A673 (cell line): ENCODE data around the gene FAM185A. TPM values are rescaled to one million over a fixed set of nuclear protein-coding genes. Genes with fewer than 3 reads are reported as not detected.
"Not testable (repeated sequence)": the region's sequence is repeated elsewhere in the genome, so short reads cannot be mapped to it uniquely, and the experiment has no call there.

Experiments
- Bru-seq: library from RNA; stranded (reverse); fragments of 400-500 nt; gene quantifications from one replicate; lab custom pipeline; 2021; lab: Mats Ljungman, UMichigan
- BruChase-seq, 2 experiments: library from RNA; stranded (reverse); fragments of 400-500 nt; gene quantifications; one replicate each; lab custom pipeline; 2021; lab: Mats Ljungman, UMichigan
- BruUV-seq: library from RNA; stranded (reverse); fragments of 400-500 nt; replicated peaks from 2 replicates; lab custom pipeline; 2021; lab: Mats Ljungman, UMichigan
- CTCF ChIA-PET: fragments of 300-600 bp; sonication (Branson Sonifier 250); formaldehyde crosslinking; loops from one replicate; lab custom pipeline; 2022; ENCODE audit warnings: antibody characterized with exemption; lab: Charles Lee
- POLR2A ChIA-PET: fragments of 300-600 bp; sonication (Branson Sonifier 250); formaldehyde crosslinking; loops from one replicate; lab custom pipeline; 2022; ENCODE audit warnings: antibody characterized with exemption; ENCODE audit not compliant: low non-redundant PET; lab: Charles Lee
- DNase-seq: peaks from one replicate; pipeline ENCODE4 v3.0.0-alpha.2; 2015; ENCODE audit warnings: low spot score
- H3K27ac ChIP-seq: fragments of 200-600 bp; sonication (generic); 2 replicates; pipeline ENCODE4 v1.5.1; 2016; ENCODE audit warnings: mixed run types, low read depth, mild to moderate bottlenecking, mixed read lengths, antibody characterized with exemption, low read length; ENCODE audit not compliant: poor library complexity, severe bottlenecking
- H3K27me3 ChIP-seq: fragments of 200-600 bp; sonication (generic); replicated peaks from 2 replicates; pipeline ENCODE4 v1.6.1; 2017; ENCODE audit warnings: mixed run types, low read depth, mild to moderate bottlenecking, mixed read lengths, antibody characterized with exemption, low read length; ENCODE audit not compliant: insufficient read depth, poor library complexity
- H3K36me3 ChIP-seq: fragments of 200-600 bp; sonication (generic); 2 replicates; pipeline ENCODE4 v1.6.1; 2016; ENCODE audit warnings: mixed run types, mild to moderate bottlenecking, mixed read lengths, antibody characterized with exemption, low read length; ENCODE audit not compliant: insufficient read depth, poor library complexity, severe bottlenecking
- H3K4me1 ChIP-seq: fragments of 200-600 bp; sonication (generic); 2 replicates; pipeline ENCODE4 v1.6.1; 2017; ENCODE audit warnings: mixed run types, mild to moderate bottlenecking, mixed read lengths, antibody characterized with exemption, low read length; ENCODE audit not compliant: insufficient read depth, poor library complexity, severe bottlenecking
- H3K4me3 ChIP-seq: fragments of 200-600 bp; sonication (generic); 2 replicates; pipeline ENCODE4 v1.5.1; 2016; ENCODE audit warnings: low read depth, mixed run types, mild to moderate bottlenecking, mixed read lengths, low read length; ENCODE audit not compliant: poor library complexity, severe bottlenecking
- H3K9me3 ChIP-seq: fragments of 200-600 bp; sonication (generic); 2 replicates; pipeline ENCODE4 v1.6.1; 2016; ENCODE audit warnings: mixed run types, low read depth, mild to moderate bottlenecking, mixed read lengths, antibody characterized with exemption, low read length; ENCODE audit not compliant: poor library complexity, severe bottlenecking
- intact Hi-C: fragments of 100-400 bp; cut with micrococcal nuclease; formaldehyde crosslinking; loops from one replicate; pipeline ENCODE4 v1.10.0; 2022; ENCODE audit not compliant: unreplicated experiment
- long read RNA-seq: library from polyadenylated mRNA; stranded (forward); transcript quantifications from one replicate; pipeline ENCODE4 v2.0.0, GENCODE V29; 2022
- total RNA-seq: library from RNA; stranded (reverse); gene quantifications from 2 replicates; pipeline ENCODE4 v1.2.3, GENCODE V29; 2021

FAM185A gene
- total RNA-seq (4.6 and 6.7 TPM in 2 replicates), Bru-seq, nascent RNA (percentile 55 among the genes with signal in this experiment), BruChase-seq, experiment 1, labeled RNA remaining after a 2-hour chase (percentile 59 among the genes with signal in this experiment), BruChase-seq, experiment 2, labeled RNA remaining after a 6-hour chase (percentile 47 among the genes with signal in this experiment)
- long read RNA-seq, partial matches to known transcripts, result 2 of 15 reads
- long read RNA-seq, other reads (novel, unspliced or antisense), result 8 of 15 reads

DNA sequence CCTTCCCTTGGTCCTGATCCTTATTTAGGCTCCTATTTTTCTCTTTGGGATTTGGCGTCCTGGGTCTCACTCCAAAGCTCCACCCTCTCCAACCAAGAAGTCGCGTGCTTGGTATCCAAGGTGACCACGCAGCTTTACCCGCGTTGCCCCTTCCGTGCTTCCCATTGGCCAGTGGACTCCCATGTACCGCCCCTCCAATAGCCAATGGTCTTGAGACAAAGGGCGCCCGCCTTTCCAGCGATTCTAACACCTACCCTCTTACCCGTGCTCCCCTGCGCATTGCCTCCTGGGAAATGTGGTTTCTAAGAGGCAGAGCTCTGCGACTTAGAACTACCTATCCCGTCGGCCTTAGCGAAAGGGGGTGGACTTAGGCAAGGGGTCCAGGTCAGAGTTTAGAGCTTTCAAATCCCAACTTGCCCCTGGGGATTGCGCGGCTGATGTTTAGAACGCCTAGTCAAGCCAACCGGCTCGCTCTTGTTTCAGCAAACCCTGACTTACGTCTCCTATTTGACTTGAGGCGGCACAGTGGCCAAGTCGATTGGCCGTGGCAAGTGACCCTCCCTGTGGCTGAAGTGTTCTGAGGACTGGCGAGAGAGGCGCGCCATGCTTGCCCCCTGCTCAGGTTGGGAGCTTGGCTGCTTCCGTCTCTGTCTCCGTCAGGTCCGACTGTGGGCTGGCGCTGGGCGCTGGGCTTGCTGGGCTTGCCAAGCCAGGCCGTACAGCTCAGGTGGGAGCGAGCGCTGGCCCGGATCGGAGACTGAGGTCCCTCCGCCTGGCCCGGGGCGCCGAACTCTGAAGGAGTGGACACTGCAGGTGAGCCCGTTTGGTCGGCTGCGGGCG is at the start of gene FAM185A:
Gene FAM185A, plus strand, starts transcription at position 395 of the 840 bp plus-strand sequence. Its CDS starts 209 bp downstream, at position 604.
- DNase-seq, result peak; percentile 100
- CTCF ChIA-PET, result interaction anchor here (0.6 to 1.2 kb wide), 2 partner anchors 313 to 328 kb away, joined by 6 to 20 read pairs; no protein-coding TSS in a partner anchor
- H3K4me1 ChIP-seq, BruUV-seq, intact Hi-C loops, H3K36me3 ChIP-seq, H3K9me3 ChIP-seq, H3K27me3 ChIP-seq, POLR2A ChIA-PET: not testable (repeated sequence)
- peak within 1 kb of the TSS; percentile 15 for H3K27ac ChIP-seq
- H3K4me3 ChIP-seq, result peak within 1 kb of the TSS; percentile 61

DNA sequence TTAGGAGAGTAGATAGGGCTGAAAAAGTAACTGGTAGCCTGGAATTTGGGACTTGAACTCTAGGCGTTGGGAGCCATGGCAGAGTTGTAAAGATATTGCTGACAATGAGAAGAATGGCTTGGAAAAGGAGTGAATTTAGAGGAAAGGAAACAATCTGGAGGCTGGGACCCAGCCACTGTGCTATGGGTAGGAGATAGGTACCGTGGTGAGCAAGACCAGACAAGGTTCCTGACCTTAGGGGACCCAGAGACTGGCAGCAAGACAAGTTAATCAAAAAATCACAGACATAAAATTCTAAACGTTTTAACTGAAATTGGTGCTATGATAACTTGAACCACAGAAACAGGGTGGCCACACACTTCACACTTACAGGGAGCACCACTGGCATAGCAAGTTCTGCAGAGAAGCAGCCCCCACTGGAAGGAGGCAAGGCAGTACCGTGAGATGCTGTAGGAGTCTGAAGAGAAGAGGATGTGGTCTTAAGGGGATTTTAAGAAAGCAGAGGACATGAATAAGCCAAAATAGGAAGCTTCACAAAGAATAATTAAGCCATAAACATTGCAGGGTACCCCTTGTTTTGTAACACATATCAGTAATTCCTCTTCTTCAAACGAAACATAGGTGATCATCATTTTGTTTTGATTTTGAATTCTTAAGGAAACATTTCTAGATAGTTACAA is 35.6 kb upstream of the FAM185A start:
- not testable (repeated sequence) for DNase-seq

DNA sequence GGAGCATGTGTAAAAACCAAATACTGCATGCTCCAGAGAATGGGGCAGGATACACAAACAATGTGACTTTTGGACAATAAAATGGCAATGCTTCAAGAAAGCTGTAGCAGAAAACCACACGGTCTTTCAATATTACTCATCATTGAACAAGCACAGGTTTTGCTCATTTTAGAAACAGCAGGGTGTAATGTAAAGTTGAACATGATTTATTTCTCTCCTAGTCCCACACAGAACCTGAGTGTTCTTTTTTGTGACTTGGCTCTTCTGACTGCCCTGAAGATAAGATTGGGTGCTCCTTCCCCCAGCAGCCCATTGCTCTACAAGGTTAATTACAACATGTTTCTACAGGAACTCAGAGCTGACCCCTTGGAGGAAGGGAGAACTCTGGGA is 35.1 kb upstream of the FAM185A start:
- CTCF ChIA-PET, DNase-seq, H3K9me3 ChIP-seq, H3K36me3 ChIP-seq, BruUV-seq, intact Hi-C loops, H3K27me3 ChIP-seq, H3K27ac ChIP-seq, POLR2A ChIA-PET, H3K4me3 ChIP-seq, H3K4me1 ChIP-seq: not testable (repeated sequence)

More for the DNA sequence above, 35.6 kb upstream of the FAM185A start:
- CTCF ChIA-PET, H3K27ac ChIP-seq, H3K36me3 ChIP-seq, H3K9me3 ChIP-seq, intact Hi-C loops, POLR2A ChIA-PET, H3K4me1 ChIP-seq, H3K27me3 ChIP-seq, H3K4me3 ChIP-seq, BruUV-seq: not testable (repeated sequence)

DNA sequence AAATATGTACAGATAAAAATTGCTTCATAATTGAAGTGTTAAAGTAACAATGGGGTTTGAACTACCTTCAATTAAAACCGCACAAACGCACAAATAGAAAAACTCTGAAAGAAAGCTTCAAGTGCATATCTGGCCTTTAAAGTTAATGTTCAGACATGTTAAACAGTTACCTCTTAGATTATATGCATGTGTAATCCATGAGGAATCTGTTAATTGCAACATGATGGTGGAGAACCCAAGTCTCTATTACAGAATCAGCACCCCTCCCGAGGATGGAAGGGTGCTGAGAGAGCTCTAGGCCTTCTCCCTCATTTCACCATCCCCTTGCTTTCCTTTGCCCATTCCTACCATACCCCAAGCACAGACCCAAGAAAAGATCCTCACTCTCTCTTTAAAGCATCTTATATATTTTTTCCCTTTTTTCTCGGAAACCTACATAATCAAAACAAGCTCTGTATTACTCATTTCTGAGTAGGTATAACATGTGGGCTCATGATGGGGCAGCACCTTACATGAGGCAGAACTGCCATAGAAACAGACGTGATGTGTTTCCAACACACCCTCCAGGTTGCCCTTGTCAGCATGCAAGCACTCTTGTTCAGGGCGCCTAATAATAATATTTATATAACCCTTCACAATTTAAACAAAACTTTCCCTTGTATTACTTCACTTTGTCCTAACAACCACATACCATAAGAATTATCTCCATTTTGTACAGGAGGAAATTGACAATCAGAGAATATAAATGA is 33.9 kb upstream of the FAM185A start:
- CTCF ChIA-PET, H3K4me1 ChIP-seq, POLR2A ChIA-PET, H3K27me3 ChIP-seq, BruUV-seq, intact Hi-C loops, H3K27ac ChIP-seq, H3K9me3 ChIP-seq, DNase-seq, H3K4me3 ChIP-seq, H3K36me3 ChIP-seq: not testable (repeated sequence)

DNA sequence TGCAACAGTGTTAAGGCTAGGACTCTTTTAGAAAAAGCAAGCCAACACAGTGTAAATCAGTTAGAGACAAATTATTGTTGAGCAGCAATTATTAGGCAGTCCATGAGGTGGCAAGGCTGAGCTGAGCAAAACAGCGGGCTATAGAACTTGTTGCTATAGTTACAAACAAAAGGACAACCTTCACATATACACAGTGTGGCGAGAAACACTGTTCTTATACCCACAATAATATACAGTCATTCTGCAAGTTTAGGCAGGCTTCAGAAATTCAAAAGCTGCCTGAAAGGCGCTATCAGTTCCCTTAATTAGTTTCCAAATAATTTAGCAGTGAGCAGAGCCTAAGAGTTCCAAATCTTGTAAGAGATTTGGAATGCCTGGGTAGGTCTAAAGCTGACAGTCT is 33.1 kb upstream of the FAM185A start:
- CTCF ChIA-PET, intact Hi-C loops, H3K4me1 ChIP-seq, H3K4me3 ChIP-seq, H3K36me3 ChIP-seq, DNase-seq, H3K27ac ChIP-seq, H3K27me3 ChIP-seq, POLR2A ChIA-PET, BruUV-seq, H3K9me3 ChIP-seq: not testable (repeated sequence)

DNA sequence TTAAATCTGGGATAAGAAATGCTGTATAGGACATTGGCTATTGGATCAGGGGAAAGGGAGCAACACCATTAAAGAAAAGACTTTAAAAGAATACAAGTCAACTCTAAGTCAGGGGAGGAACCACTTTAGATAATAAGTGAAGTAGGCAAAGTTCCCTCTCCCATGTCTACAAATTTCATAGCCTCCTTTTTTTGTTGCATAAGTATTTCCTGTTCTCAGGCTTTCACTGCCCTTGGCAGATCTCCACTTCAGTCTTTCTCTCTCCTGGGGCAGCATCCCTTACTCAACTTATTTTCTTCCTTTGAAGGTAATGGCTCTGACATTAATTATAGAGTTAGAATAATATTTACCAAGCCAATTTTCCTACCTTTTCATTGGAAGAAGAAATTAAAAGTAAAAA is 30.3 kb upstream of the FAM185A start:
- H3K36me3 ChIP-seq, BruUV-seq, H3K9me3 ChIP-seq, CTCF ChIA-PET, intact Hi-C loops, H3K27me3 ChIP-seq, H3K4me1 ChIP-seq, POLR2A ChIA-PET, H3K4me3 ChIP-seq, H3K27ac ChIP-seq: not testable (repeated sequence)
- DNase-seq, result peak; percentile 16

DNA sequence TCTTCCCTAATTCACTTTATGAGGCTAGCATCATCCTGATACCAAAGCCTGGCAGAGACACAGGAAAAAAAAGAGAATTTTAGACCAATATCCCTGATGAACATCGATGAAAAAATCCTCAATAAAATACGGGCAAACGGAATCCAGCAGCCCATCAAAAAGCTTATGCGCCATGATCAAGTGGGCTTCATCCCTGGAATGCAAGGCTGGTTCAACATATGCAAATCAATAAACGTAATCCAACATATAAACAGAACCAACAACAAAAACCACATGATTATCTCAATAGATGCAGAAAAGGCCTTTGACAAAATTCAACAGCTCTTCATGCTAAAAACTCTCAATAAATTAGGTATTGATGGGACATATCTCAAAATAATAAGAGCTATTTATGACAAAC is 22.6 kb upstream of the FAM185A start:
- intact Hi-C loops, H3K36me3 ChIP-seq, H3K4me3 ChIP-seq, H3K27me3 ChIP-seq, DNase-seq, BruUV-seq, POLR2A ChIA-PET, H3K9me3 ChIP-seq, H3K27ac ChIP-seq, H3K4me1 ChIP-seq, CTCF ChIA-PET: not testable (repeated sequence)
